A673 (cell line): ENCODE data around the gene DLGAP1. TPM values are rescaled to one million over a fixed set of nuclear protein-coding genes. Genes with fewer than 3 reads are reported as not detected.

Source experiments
- BruUV-seq: library from RNA; stranded (reverse); fragments of 400-500 nt; replicated peaks from 2 replicates; lab custom pipeline; 2021; lab: Mats Ljungman, UMichigan
- CTCF ChIA-PET: fragments of 300-600 bp; sonication (Branson Sonifier 250); formaldehyde crosslinking; loops from one replicate; lab custom pipeline; 2022; ENCODE audit warnings: antibody characterized with exemption; lab: Charles Lee
- POLR2A ChIA-PET: fragments of 300-600 bp; sonication (Branson Sonifier 250); formaldehyde crosslinking; loops from one replicate; lab custom pipeline; 2022; ENCODE audit warnings: antibody characterized with exemption; ENCODE audit not compliant: low non-redundant PET; lab: Charles Lee
- DNase-seq: peaks from one replicate; pipeline ENCODE4 v3.0.0-alpha.2; 2015; ENCODE audit warnings: low spot score
- H3K27ac ChIP-seq: fragments of 200-600 bp; sonication (generic); 2 replicates; pipeline ENCODE4 v1.5.1; 2016; ENCODE audit warnings: mixed run types, low read depth, mild to moderate bottlenecking, mixed read lengths, antibody characterized with exemption, low read length; ENCODE audit not compliant: poor library complexity, severe bottlenecking
- H3K27me3 ChIP-seq: fragments of 200-600 bp; sonication (generic); replicated peaks from 2 replicates; pipeline ENCODE4 v1.6.1; 2017; ENCODE audit warnings: mixed run types, low read depth, mild to moderate bottlenecking, mixed read lengths, antibody characterized with exemption, low read length; ENCODE audit not compliant: insufficient read depth, poor library complexity
- H3K36me3 ChIP-seq: fragments of 200-600 bp; sonication (generic); 2 replicates; pipeline ENCODE4 v1.6.1; 2016; ENCODE audit warnings: mixed run types, mild to moderate bottlenecking, mixed read lengths, antibody characterized with exemption, low read length; ENCODE audit not compliant: insufficient read depth, poor library complexity, severe bottlenecking
- H3K4me1 ChIP-seq: fragments of 200-600 bp; sonication (generic); 2 replicates; pipeline ENCODE4 v1.6.1; 2017; ENCODE audit warnings: mixed run types, mild to moderate bottlenecking, mixed read lengths, antibody characterized with exemption, low read length; ENCODE audit not compliant: insufficient read depth, poor library complexity, severe bottlenecking
- H3K4me3 ChIP-seq: fragments of 200-600 bp; sonication (generic); 2 replicates; pipeline ENCODE4 v1.5.1; 2016; ENCODE audit warnings: low read depth, mixed run types, mild to moderate bottlenecking, mixed read lengths, low read length; ENCODE audit not compliant: poor library complexity, severe bottlenecking
- H3K9me3 ChIP-seq: fragments of 200-600 bp; sonication (generic); 2 replicates; pipeline ENCODE4 v1.6.1; 2016; ENCODE audit warnings: mixed run types, low read depth, mild to moderate bottlenecking, mixed read lengths, antibody characterized with exemption, low read length; ENCODE audit not compliant: poor library complexity, severe bottlenecking
- CTCF ChIP-seq: fragments of 300-800, 200-600 bp; sonication (generic); conservative IDR thresholded peaks from 2 replicates; pipeline ENCODE4 v1.5.1; 2017; ENCODE audit warnings: low read depth, mild to moderate bottlenecking, antibody characterized with exemption, low read length, moderate library complexity, mixed read lengths
- EZH2 ChIP-seq: fragments of 200-600 bp; sonication (generic); IDR thresholded peaks from 2 replicates; pipeline ENCODE4 v1.6.1; 2017; ENCODE audit warnings: borderline replicate concordance, low read depth, mild to moderate bottlenecking, mixed read lengths, antibody characterized with exemption, low read length; ENCODE audit not compliant: poor library complexity, severe bottlenecking
- intact Hi-C: fragments of 100-400 bp; cut with micrococcal nuclease; formaldehyde crosslinking; loops from one replicate; pipeline ENCODE4 v1.10.0; 2022; ENCODE audit not compliant: unreplicated experiment
- total RNA-seq: library from RNA; stranded (reverse); gene quantifications from 2 replicates; pipeline ENCODE4 v1.2.3, GENCODE V29; 2021

DLGAP1 gene
- total RNA-seq, 1 experiment from 2014 or later = 135 TPM

- TF ChIP-seq EZH2 = no peak
- no peak for TF ChIP-seq CTCF
- no peaks in the 10 kb centered on the region for H3K36me3 ChIP-seq
- BruUV-seq = no TSS peak
- H3K27me3 ChIP-seq = no peaks in the 10 kb centered on the region
- CTCF ChIA-PET = interaction anchor here (0.9 kb wide), 1 partner anchor 33 kb away, joined by 4 read pairs; no protein-coding TSS in a partner anchor
- H3K4me3 ChIP-seq = no peak overlapping the region
- intact Hi-C loops = no loop called here
- POLR2A ChIA-PET = interaction anchor here (0.7 kb wide), 1 partner anchor 242 kb away, joined by 4 read pairs; no protein-coding TSS in a partner anchor
- no peaks in the 10 kb centered on the region for H3K9me3 ChIP-seq
- H3K27ac ChIP-seq = no peak overlapping the region
- peaks cover 40% of the 10 kb centered on the region for H3K4me1 ChIP-seq
- no peak for DNase-seq
These were observed 902.8 kb downstream of the DLGAP1 start for GRCh38 chr18:3552305-3552704.

DNA sequence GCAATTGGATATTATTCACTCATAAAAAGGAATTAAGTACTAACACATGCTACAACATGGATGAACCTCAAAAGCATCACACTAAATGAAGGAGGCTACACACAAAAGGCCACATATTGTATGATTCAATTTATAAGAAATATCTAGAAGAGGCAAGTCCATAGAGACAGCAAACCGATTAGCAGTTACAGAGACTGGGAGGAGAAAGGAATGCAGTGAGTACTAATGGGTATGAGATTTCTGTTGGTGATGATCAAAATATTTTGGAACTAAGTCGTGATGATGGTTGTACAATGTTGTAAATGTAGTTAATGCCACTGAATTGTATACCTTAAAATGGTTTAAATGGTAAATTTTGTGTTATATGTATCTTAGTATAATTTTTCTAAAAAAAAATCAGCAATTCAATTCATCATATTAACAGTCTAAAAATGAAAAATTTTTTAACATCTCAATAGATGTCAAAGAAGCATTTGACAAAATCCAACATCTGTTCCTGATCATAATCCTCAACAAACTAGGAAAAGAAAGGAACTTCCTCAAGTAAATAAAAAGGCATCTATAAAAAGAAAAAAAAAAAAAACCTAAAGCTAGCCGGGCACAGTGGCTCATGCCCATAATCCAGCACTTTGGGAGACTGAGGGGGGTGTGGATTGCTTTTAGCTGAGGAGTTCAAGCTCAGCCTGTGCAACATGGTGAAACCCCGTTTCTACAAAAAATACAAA lies 907.1 kb downstream of the DLGAP1 start:
- no TSS peak for BruUV-seq
- Histone ChIP-seq H3K27ac (no peak overlapping the region), H3K4me1 (peaks cover 17% of the 10 kb centered on the region), H3K9me3 (no peaks in the 10 kb centered on the region), H3K36me3 (no peaks in the 10 kb centered on the region), H3K4me3 (no peak overlapping the region), H3K27me3 (no peaks in the 10 kb centered on the region)
- ChIA-PET CTCF (no interaction called here), POLR2A (no interaction called here)
- DNase-seq = no peak
- intact Hi-C loops = no loop called here
- TF ChIP-seq CTCF (no peak), EZH2 (no peak)

DNA sequence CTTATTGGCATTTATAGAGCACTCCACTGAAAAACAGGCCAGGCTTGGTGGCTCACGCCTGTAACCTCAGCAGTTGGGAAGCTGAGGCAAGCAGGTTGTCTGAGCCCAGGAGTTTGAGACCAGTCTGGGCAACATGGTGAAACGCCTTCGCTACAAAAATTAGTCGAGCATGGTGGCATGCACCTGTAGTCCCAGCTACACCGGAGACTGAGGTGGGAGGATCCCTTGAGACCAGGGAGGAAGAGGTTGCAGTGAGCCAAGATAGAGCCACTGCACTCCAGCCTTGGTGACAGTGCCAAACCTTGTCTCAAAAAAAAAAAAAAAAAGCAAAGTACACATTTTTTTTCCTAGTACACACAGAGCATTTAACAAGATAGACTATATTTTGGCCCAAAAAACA lies 909.0 kb downstream of the DLGAP1 start:
- H3K9me3 ChIP-seq = no peaks in the 10 kb centered on the region
- H3K27me3 ChIP-seq = no peaks in the 10 kb centered on the region
- intact Hi-C loops = no loop called here
- no TSS peak for BruUV-seq
- H3K4me3 ChIP-seq = no peak overlapping the region
- H3K27ac ChIP-seq = no peak overlapping the region
- no peaks in the 10 kb centered on the region for H3K36me3 ChIP-seq
- DNase-seq = no peak
- TF ChIP-seq CTCF (no peak), EZH2 (no peak)
- CTCF ChIA-PET = no interaction called here
- POLR2A ChIA-PET = interaction anchor here (0.6 kb wide), 1 partner anchor 739 kb away, joined by 4 read pairs; no protein-coding TSS in a partner anchor
- peaks cover 9% of the 10 kb centered on the region for H3K4me1 ChIP-seq
